Activated CD4-positive, CD25-positive, alpha-beta regulatory T cell treated with anti-CD3 and anti-CD28 coated beads, Interleukin-2, amount 50 U/mL, for 24 hours (primary cell): Measurements from ENCODE around the gene HSPG2.
"Not testable (repeated sequence)": the region's sequence is repeated elsewhere in the genome, so short reads cannot be mapped to it uniquely, and the experiment has no call there.

Experiments used
- ATAC-seq, 2 donors: fragments of 150-1000 bp; cut with Tn5 transposase; one replicate each; pipeline ENCODE4 v1.10.0; 2021; ENCODE audit warnings: mild to moderate bottlenecking in 1 of 2, moderate library complexity in 1 of 2

HSPG2 gene

GRCh38 chr1:21781815-21782348 is 155.2 kb downstream of the HSPG2 start:
- no peak for ATAC-seq

GRCh38 chr1:21779613-21780521 is 157.2 kb downstream of the HSPG2 start:
- ATAC-seq = peak; percentile 66 to 70

- no peak for ATAC-seq
These were observed 158.7 kb downstream of the HSPG2 start for GRCh38 chr1:21778405-21778727.

GRCh38 chr1:21776925-21777324 is 160.2 kb downstream of the HSPG2 start:
- not testable (repeated sequence) for ATAC-seq

GRCh38 chr1:21775985-21776562 is 161.0 kb downstream of the HSPG2 start:
- ATAC-seq = no peak

- no peak for ATAC-seq
These were observed 161.6 kb downstream of the HSPG2 start for GRCh38 chr1:21775550-21775914.

- ATAC-seq = no peak
These were observed 162.1 kb downstream of the HSPG2 start for GRCh38 chr1:21774835-21775549.

- ATAC-seq = peak; percentile 64 to 77
These were observed 163.5 kb downstream of the HSPG2 start for GRCh38 chr1:21773585-21773984.
